ENCODE data around the gene SRSF12. TPM values are rescaled to one million over a fixed set of nuclear protein-coding genes. Genes with fewer than 3 reads are reported as not detected.

The SRSF12 gene
- total RNA-seq, 2 donors from 2014 or later = 9.2 to 17.8 TPM

DNA sequence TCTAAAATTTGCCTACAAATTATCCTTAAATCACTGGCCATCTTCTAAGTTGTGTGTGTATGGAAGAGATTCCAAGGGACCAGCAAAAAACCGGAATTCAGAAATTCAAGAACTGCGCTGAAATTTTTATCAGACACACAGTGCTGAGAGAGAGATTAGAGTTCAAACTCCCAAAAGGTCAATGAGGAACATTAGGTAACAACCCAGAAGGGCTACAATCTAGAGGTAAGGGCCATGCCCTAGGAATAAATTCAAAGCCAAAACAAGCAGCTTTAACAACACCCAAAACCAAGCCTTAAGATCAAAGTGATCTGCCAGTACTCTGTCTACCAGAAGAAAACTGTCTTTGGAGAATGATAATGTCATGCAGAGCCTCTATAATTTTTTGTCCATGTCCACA, 17.8 kb downstream of the SRSF12 start:
- Histone ChIP-seq H3K9me3 (ENCODE audit: control insufficient read depth, low read length) (peaks cover 2% of the 10 kb centered on the region), H3K27ac (ENCODE audit: low read depth, low read length) (no peak overlapping the region), H3K36me3 (ENCODE audit: control insufficient read depth, insufficient read depth, low read length) (peaks cover 28% of the 10 kb centered on the region), H3K27me3 (ENCODE audit: control insufficient read depth, insufficient read depth, low read length, poor library complexity, severe bottlenecking) (no peaks in the 10 kb centered on the region), H3K4me1 (ENCODE audit: control insufficient read depth, insufficient read depth, low read length) (no peaks in the 10 kb centered on the region), H3K9ac (ENCODE audit: extremely low read depth, low read length, poor library complexity, severe bottlenecking) (no peak overlapping the region), H3K4me3 (ENCODE audit: low read length) (no peak overlapping the region)
- Mint-ChIP-seq H3K9me3 (no peaks in the 10 kb centered on the region), H3K4me3 (no peak overlapping the region), H3K27ac (no peak overlapping the region), H3K36me3 (ENCODE audit: low read depth) (peaks cover 28% of the 10 kb centered on the region), H3K27me3 (ENCODE audit: insufficient read depth) (no peaks in the 10 kb centered on the region), H3K4me1 (no peaks in the 10 kb centered on the region)
- DNase-seq = no peak
- 94 to 97% methylated on average over 2 of the region's 2 CpGs for WGBS, 2 experiments (ENCODE audit: insufficient coverage in 1 of 2, insufficient read length in 1 of 2)
- TF ChIP-seq, protein P1, sequence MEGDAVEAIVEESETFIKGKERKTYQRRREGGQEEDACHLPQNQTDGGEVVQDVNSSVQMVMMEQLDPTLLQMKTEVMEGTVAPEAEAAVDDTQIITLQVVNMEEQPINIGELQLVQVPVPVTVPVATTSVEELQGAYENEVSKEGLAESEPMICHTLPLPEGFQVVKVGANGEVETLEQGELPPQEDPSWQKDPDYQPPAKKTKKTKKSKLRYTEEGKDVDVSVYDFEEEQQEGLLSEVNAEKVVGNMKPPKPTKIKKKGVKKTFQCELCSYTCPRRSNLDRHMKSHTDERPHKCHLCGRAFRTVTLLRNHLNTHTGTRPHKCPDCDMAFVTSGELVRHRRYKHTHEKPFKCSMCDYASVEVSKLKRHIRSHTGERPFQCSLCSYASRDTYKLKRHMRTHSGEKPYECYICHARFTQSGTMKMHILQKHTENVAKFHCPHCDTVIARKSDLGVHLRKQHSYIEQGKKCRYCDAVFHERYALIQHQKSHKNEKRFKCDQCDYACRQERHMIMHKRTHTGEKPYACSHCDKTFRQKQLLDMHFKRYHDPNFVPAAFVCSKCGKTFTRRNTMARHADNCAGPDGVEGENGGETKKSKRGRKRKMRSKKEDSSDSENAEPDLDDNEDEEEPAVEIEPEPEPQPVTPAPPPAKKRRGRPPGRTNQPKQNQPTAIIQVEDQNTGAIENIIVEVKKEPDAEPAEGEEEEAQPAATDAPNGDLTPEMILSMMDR (conservative IDR thresholded peaks at IDR 0.05) = no peak

DNA sequence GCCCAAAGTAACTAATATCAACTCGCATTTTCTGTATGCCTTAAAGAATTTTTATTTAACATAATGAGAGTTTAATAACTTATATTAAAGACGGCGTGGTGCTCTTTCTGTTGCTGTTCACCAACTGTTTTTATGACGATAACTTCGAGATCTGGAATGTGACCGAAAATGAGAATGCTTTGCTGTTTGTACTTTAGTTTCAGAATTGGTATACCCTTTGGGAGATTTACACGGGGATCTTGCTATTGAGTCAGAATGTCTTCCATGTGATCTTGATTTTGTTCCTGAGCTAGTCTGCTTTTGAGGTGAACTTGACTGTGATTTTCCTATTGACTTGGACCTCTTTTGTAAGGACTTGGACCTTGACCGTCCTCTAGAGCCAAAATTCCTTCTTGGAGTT, 19.4 kb downstream of the SRSF12 start:
- no peaks in the 10 kb centered on the region for H3K4me1 Mint-ChIP-seq
- no peak overlapping the region for H3K27ac Mint-ChIP-seq

DNA sequence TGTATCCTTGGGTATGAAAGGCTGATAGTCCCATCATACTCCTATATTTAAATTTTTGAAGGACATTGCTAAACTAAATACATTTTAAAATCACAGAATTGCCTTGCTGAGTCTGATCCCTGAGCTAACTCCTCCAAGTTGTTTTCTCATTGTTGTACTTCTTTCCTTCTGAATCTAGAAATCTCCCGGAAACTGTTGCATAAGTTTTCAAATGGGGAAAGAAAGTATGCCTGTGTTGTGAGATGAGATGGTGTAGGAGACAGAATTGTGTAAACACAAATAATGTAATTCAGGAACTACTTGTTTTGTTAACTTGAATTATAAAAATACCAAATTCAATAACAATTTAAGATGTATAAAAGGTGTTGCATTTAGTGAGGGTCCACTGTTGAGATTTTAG, 30.0 kb downstream of the SRSF12 start:
- Mint-ChIP-seq H3K27ac (no peak overlapping the region), H3K9me3 (no peaks in the 10 kb centered on the region), H3K4me1 (peaks cover 27% of the 10 kb centered on the region), H3K4me3 (no peak overlapping the region), H3K36me3 (ENCODE audit: low read depth) (peaks cover 27% of the 10 kb centered on the region), H3K27me3 (ENCODE audit: insufficient read depth) (no peaks in the 10 kb centered on the region)
- peaks cover 3% of the 10 kb centered on the region for H3K4me1 ChIP-seq (ENCODE audit: control insufficient read depth, insufficient read depth, low read length)
- no peak overlapping the region for H3K27ac ChIP-seq (ENCODE audit: low read depth, low read length)
- H3K36me3 ChIP-seq (ENCODE audit: control insufficient read depth, insufficient read depth, low read length) = peaks cover 28% of the 10 kb centered on the region
- 100% methylated on average over 1 of the region's 1 CpG; no CpG with 5 or more reads in 1 of the 2 experiments for WGBS, 2 experiments (ENCODE audit: insufficient coverage in 1 of 2, insufficient read length in 1 of 2)
- no peak overlapping the region for H3K9ac ChIP-seq (ENCODE audit: extremely low read depth, low read length, poor library complexity, severe bottlenecking)
- DNase-seq = no peak
- TF ChIP-seq, protein P1 (conservative IDR thresholded peaks at IDR 0.05) = no peak
- no peaks in the 10 kb centered on the region for H3K27me3 ChIP-seq (ENCODE audit: control insufficient read depth, insufficient read depth, low read length, poor library complexity, severe bottlenecking)
- no peaks in the 10 kb centered on the region for H3K9me3 ChIP-seq (ENCODE audit: control insufficient read depth, low read length)
- H3K4me3 ChIP-seq (ENCODE audit: low read length) = no peak overlapping the region

More for the DNA sequence above, 19.4 kb downstream of the SRSF12 start:
- Histone ChIP-seq H3K36me3 (ENCODE audit: control insufficient read depth, insufficient read depth, low read length) (peaks cover 16% of the 10 kb centered on the region), H3K4me1 (ENCODE audit: control insufficient read depth, insufficient read depth, low read length) (no peaks in the 10 kb centered on the region), H3K9ac (ENCODE audit: extremely low read depth, low read length, poor library complexity, severe bottlenecking) (no peak overlapping the region), H3K9me3 (ENCODE audit: control insufficient read depth, low read length) (no peaks in the 10 kb centered on the region), H3K27me3 (ENCODE audit: control insufficient read depth, insufficient read depth, low read length, poor library complexity, severe bottlenecking) (no peaks in the 10 kb centered on the region), H3K27ac (ENCODE audit: low read depth, low read length) (no peak overlapping the region), H3K4me3 (ENCODE audit: low read length) (no peak overlapping the region)
- no peak for DNase-seq
- Mint-ChIP-seq H3K9me3 (no peaks in the 10 kb centered on the region), H3K36me3 (ENCODE audit: low read depth) (peaks cover 13% of the 10 kb centered on the region), H3K4me3 (no peak overlapping the region), H3K27me3 (ENCODE audit: insufficient read depth) (no peaks in the 10 kb centered on the region)
- WGBS, 2 experiments (ENCODE audit: insufficient coverage in 1 of 2, insufficient read length in 1 of 2) = 92 to 93% methylated on average over 7 to 8 of the region's 8 CpGs
- TF ChIP-seq, protein P1 (conservative IDR thresholded peaks at IDR 0.05) = no peak

Data from endodermal cell (in vitro differentiated cells).